Neural cell (in vitro differentiated cells): ENCODE measurements around the gene CCDC85C. TPM values are rescaled to one million over a fixed set of nuclear protein-coding genes. Genes with fewer than 3 reads are reported as not detected.

ENCODE experiments used
- H2AFZ ChIP-seq: fragments of 200-600, 300-800 bp; sonication (generic), shearing (Covaris generic); 2 replicates; pipeline ENCODE4 v1.6.0; 2014; ENCODE audit warnings: low read depth, mild to moderate bottlenecking, antibody characterized with exemption, low read length, moderate library complexity
- H3F3A ChIP-seq: fragments of 200-600 bp; shearing (Covaris generic); 2 replicates; pipeline ENCODE4 v1.6.1; 2016; ENCODE audit warnings: mild to moderate bottlenecking, moderate library complexity, mixed read lengths, antibody characterized with exemption, low read length; ENCODE audit not compliant: insufficient read depth, poor library complexity, severe bottlenecking
- H3K27ac ChIP-seq: fragments of 200-600, 300-800 bp; sonication (generic), shearing (Covaris generic); 2 replicates; pipeline ENCODE4 v1.5.1; 2014; ENCODE audit warnings: mild to moderate bottlenecking, low read length, moderate library complexity
- H3K27me3 ChIP-seq: fragments of 300-800, 200-600 bp; sonication (generic), shearing (Covaris generic); 2 replicates; pipeline ENCODE4 v1.6.0; 2014; ENCODE audit warnings: mild to moderate bottlenecking, low read depth, low read length, moderate library complexity; ENCODE audit not compliant: insufficient read depth
- H3K36me3 ChIP-seq: fragments of 300-800, 200-600 bp; sonication (generic), shearing (Covaris generic); 2 replicates; pipeline ENCODE4 v1.5.1; 2014; ENCODE audit warnings: mild to moderate bottlenecking, antibody characterized with exemption, low read length, moderate library complexity; ENCODE audit not compliant: insufficient read depth
- H3K4me2 ChIP-seq: fragments of 300-800, 200-600 bp; sonication (generic), shearing (Covaris generic); 2 replicates; pipeline ENCODE4 v1.6.0; 2014; ENCODE audit warnings: mild to moderate bottlenecking, low read length
- H3K4me3 ChIP-seq: fragments of 300-800, 200-600 bp; sonication (generic), shearing (Covaris generic); 2 replicates; pipeline ENCODE4 v1.5.1; 2014; ENCODE audit warnings: mild to moderate bottlenecking, low read length, moderate library complexity
- H3K79me2 ChIP-seq: fragments of 200-600 bp; shearing (Covaris generic); replicated peaks from 2 replicates; pipeline ENCODE4 v1.6.0; 2014; ENCODE audit warnings: mild to moderate bottlenecking, low read length, moderate library complexity; ENCODE audit not compliant: insufficient read depth
- H3K9ac ChIP-seq: fragments of 300-800, 200-600 bp; sonication (generic), shearing (Covaris generic); 2 replicates; pipeline ENCODE4 v1.6.1; 2016; ENCODE audit warnings: mild to moderate bottlenecking, low read length, mixed read lengths
- H3K9me2 ChIP-seq: fragments of 200-600 bp; shearing (Covaris generic); 2 replicates; pipeline ENCODE4 v1.6.1; 2016; ENCODE audit warnings: mild to moderate bottlenecking, low read length, mixed read lengths; ENCODE audit not compliant: insufficient read depth
- H3K9me3 ChIP-seq: fragments of 200-600, 300-800 bp; sonication (generic), shearing (Covaris generic); 2 replicates; pipeline ENCODE4 v1.6.1; 2016; ENCODE audit warnings: mild to moderate bottlenecking, mixed run types, low read length, moderate library complexity, mixed read lengths
- H4K20me1 ChIP-seq: fragments of 200-600 bp; shearing (Covaris generic); 2 replicates; pipeline ENCODE4 v1.6.1; 2016; ENCODE audit warnings: mild to moderate bottlenecking, mixed run types; ENCODE audit not compliant: insufficient read depth
- EP300 ChIP-seq: fragments of 450-650 bp; conservative IDR thresholded peaks from 2 replicates; pipeline ENCODE4 v1.6.1; 2014; ENCODE audit warnings: antibody characterized with exemption, mild to moderate bottlenecking, moderate library complexity; ENCODE audit not compliant: poor library complexity, severe bottlenecking
- EZH2 ChIP-seq: fragments of 200-600, 300-800 bp; shearing (Covaris generic), sonication (generic); IDR thresholded peaks from 2 replicates; pipeline ENCODE4 v1.6.1; 2014; ENCODE audit warnings: antibody characterized with exemption, low read length, borderline replicate concordance, mild to moderate bottlenecking; ENCODE audit not compliant: insufficient read depth, poor library complexity, severe bottlenecking
- MXI1 ChIP-seq: fragments of 450-650 bp; conservative IDR thresholded peaks from 2 replicates; pipeline ENCODE4 v1.6.1; 2014; ENCODE audit warnings: antibody characterized with exemption, mild to moderate bottlenecking; ENCODE audit not compliant: poor library complexity, severe bottlenecking
- POLR2AphosphoS5 ChIP-seq: IDR thresholded peaks from 2 replicates; pipeline ENCODE4 v1.6.1; 2012
- RAD21 ChIP-seq: fragments of 450-650 bp; conservative IDR thresholded peaks from 2 replicates; pipeline ENCODE4 v1.6.1; 2014; ENCODE audit warnings: antibody characterized with exemption, mild to moderate bottlenecking, moderate library complexity
- SMC3 ChIP-seq: fragments of 450-650 bp; conservative IDR thresholded peaks from 2 replicates; pipeline ENCODE4 v1.6.1; 2014; ENCODE audit warnings: antibody characterized with exemption, mild to moderate bottlenecking, moderate library complexity; ENCODE audit not compliant: poor library complexity
- TAF1 ChIP-seq: IDR thresholded peaks from 2 replicates; pipeline ENCODE4 v1.6.1; 2012; ENCODE audit warnings: low read depth
- polyA plus RNA-seq: library from polyadenylated mRNA; depleted of rRNA; stranded (reverse); fragments of >200 nt; gene quantifications from 2 replicates; pipeline ENCODE4 v1.2.3, GENCODE V29; 2014
- TF ChIP-seq, protein P1 (sequence below): fragments of 450-650 bp; IDR thresholded peaks from 2 replicates; pipeline ENCODE4 v1.5.1; 2014; ENCODE audit warnings: antibody characterized with exemption, mild to moderate bottlenecking, moderate library complexity; ENCODE audit not compliant: poor library complexity, severe bottlenecking
- TF ChIP-seq, protein P2 (sequence below): IDR thresholded peaks from 2 replicates; pipeline ENCODE4 v1.6.1; 2012; ENCODE audit warnings: borderline replicate concordance

Gene CCDC85C
- polyA plus RNA-seq, 1 donor from 2014 or later = 24.8 TPM

DNA sequence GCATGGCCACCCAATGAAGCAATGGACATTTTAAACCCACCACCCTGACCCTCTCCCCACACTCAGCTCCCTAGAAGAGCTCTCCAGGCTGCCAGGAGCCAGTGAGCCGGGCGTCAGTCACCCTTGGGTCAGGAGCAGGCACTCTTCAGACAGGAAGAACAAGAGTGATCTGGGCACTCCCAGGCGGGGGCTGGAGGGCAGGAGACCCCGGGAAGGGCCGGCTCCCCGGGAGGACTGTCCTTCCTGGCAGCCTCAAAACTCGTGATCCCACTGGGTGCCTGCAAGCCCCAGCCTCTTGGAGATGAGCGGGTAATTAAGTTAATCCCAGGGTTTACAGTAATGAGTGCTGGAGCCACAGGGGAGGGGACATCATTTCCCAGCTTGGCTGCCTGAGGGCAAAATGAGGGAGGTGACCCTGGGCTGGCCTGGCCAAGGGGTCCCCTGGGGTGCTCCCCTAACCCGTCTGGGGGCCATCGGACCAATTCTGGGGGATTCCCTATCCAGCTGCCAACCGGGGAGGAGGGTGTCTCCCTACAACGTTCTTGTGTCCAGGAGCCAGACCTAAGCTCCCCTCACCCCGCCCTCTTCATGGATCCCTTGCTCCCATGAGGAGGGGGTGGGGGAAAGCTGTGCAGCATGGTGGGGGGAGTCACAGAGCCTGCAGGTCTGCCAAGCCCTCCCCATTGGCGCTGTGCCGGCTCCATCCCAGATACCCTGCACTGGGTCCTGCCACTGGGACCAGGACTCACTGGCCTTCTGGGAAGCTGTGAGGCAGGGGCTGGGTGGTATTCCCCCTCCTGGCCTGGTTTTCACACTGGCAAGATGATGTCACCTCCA is 63.6 kb downstream of the CCDC85C start:
- no peaks in the 10 kb centered on the region for H3K27me3 ChIP-seq
- no peak overlapping the region for H3K9ac ChIP-seq
- no peaks in the 10 kb centered on the region for H4K20me1 ChIP-seq
- H2AFZ ChIP-seq = no peak overlapping the region
- H3K36me3 ChIP-seq = no peaks in the 10 kb centered on the region
- no peaks in the 10 kb centered on the region for H3F3A ChIP-seq
- no peak overlapping the region for H3K4me2 ChIP-seq
- no peak overlapping the region for H3K4me3 ChIP-seq
- peaks cover 12% of the 10 kb centered on the region for H3K79me2 ChIP-seq
- TF ChIP-seq TAF1 = no peak
- H3K9me2 ChIP-seq = no peaks in the 10 kb centered on the region
- H3K27ac ChIP-seq = no peak overlapping the region
- no peaks in the 10 kb centered on the region for H3K9me3 ChIP-seq

DNA sequence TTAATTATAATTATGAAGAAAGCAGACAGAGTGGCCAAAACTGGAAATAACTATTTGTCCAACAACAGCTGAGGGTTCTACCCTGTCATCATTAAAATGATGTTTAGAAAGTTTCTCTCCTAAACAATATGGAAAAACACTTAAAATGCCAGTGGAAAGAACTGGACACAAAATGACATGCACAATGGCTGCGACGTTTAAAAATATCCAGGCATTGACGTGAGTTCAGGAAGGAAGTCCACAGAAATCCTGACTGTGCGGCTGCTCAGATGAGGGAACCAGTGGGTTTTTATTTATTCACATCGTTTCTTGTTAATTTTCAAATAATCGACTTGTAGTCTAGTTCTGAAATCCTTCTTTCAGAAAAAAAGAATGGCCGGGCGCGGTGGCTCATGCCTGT is 64.5 kb downstream of the CCDC85C start:
- no peak for TF ChIP-seq POLR2AphosphoS5
- TF ChIP-seq RAD21 = no peak
- no peak for TF ChIP-seq EZH2
- no peak for TF ChIP-seq SMC3
- TF ChIP-seq, protein P1, sequence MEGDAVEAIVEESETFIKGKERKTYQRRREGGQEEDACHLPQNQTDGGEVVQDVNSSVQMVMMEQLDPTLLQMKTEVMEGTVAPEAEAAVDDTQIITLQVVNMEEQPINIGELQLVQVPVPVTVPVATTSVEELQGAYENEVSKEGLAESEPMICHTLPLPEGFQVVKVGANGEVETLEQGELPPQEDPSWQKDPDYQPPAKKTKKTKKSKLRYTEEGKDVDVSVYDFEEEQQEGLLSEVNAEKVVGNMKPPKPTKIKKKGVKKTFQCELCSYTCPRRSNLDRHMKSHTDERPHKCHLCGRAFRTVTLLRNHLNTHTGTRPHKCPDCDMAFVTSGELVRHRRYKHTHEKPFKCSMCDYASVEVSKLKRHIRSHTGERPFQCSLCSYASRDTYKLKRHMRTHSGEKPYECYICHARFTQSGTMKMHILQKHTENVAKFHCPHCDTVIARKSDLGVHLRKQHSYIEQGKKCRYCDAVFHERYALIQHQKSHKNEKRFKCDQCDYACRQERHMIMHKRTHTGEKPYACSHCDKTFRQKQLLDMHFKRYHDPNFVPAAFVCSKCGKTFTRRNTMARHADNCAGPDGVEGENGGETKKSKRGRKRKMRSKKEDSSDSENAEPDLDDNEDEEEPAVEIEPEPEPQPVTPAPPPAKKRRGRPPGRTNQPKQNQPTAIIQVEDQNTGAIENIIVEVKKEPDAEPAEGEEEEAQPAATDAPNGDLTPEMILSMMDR = no peak
- TF ChIP-seq, protein P2, sequence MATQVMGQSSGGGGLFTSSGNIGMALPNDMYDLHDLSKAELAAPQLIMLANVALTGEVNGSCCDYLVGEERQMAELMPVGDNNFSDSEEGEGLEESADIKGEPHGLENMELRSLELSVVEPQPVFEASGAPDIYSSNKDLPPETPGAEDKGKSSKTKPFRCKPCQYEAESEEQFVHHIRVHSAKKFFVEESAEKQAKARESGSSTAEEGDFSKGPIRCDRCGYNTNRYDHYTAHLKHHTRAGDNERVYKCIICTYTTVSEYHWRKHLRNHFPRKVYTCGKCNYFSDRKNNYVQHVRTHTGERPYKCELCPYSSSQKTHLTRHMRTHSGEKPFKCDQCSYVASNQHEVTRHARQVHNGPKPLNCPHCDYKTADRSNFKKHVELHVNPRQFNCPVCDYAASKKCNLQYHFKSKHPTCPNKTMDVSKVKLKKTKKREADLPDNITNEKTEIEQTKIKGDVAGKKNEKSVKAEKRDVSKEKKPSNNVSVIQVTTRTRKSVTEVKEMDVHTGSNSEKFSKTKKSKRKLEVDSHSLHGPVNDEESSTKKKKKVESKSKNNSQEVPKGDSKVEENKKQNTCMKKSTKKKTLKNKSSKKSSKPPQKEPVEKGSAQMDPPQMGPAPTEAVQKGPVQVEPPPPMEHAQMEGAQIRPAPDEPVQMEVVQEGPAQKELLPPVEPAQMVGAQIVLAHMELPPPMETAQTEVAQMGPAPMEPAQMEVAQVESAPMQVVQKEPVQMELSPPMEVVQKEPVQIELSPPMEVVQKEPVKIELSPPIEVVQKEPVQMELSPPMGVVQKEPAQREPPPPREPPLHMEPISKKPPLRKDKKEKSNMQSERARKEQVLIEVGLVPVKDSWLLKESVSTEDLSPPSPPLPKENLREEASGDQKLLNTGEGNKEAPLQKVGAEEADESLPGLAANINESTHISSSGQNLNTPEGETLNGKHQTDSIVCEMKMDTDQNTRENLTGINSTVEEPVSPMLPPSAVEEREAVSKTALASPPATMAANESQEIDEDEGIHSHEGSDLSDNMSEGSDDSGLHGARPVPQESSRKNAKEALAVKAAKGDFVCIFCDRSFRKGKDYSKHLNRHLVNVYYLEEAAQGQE = no peak
- no peak for TF ChIP-seq TAF1
- TF ChIP-seq EP300 = no peak
- TF ChIP-seq MXI1 = no peak
- no peak overlapping the region for H3K9ac ChIP-seq
- no peak overlapping the region for H3K4me2 ChIP-seq
- no peaks in the 10 kb centered on the region for H3K9me2 ChIP-seq
- H3K9me3 ChIP-seq = no peaks in the 10 kb centered on the region
- peaks cover 12% of the 10 kb centered on the region for H3K79me2 ChIP-seq
- no peak overlapping the region for H2AFZ ChIP-seq
- H3K27me3 ChIP-seq = no peaks in the 10 kb centered on the region
- no peaks in the 10 kb centered on the region for H4K20me1 ChIP-seq
- H3K36me3 ChIP-seq = no peaks in the 10 kb centered on the region
- H3K27ac ChIP-seq = no peak overlapping the region
- H3F3A ChIP-seq = no peaks in the 10 kb centered on the region
- H3K4me3 ChIP-seq = no peak overlapping the region
